GM13977 (cell line): ENCODE measurements around the gene KIF27.

ENCODE experiments used
- DNase-seq: peaks from one replicate; pipeline ENCODE4 v3.0.0; 2012; ENCODE audit warnings: low spot score
- CTCF ChIP-seq: IDR thresholded peaks from 2 replicates; pipeline ENCODE4 v1.5.1; 2012; ENCODE audit warnings: mild to moderate bottlenecking, control low read depth; ENCODE audit not compliant: insufficient read depth; ENCODE audit errors: extremely low read depth, missing control alignments
- in situ Hi-C: fragments of 300-500 bp; cut with MboI; formaldehyde crosslinking; loops from one replicate; pipeline ENCODE4 v1.12.0; 2022; ENCODE audit warnings: low sequenced_read_pairs, low pct_unique_long_range_greater_than_20kb, mixed read lengths, inconsistent platforms; ENCODE audit not compliant: unreplicated experiment

Gene KIF27

GRCh38 chr9:83920927-83921707 lies at the start of gene KIF27:
KIF27 (minus strand) TSS chr9:83921432; CDS start chr9:83915591, 5,841 bp downstream.
- TF ChIP-seq CTCF: peak; percentile 39
- DNase-seq: peak; percentile 95
- in situ Hi-C loops: loop anchor here (25.0 kb wide), 1 partner anchor 584 kb away; no protein-coding TSS in a partner anchor

- in situ Hi-C loops: no loop called here
- no peak for DNase-seq
- TF ChIP-seq CTCF: no peak
Observed at GRCh38 chr9:83969602-83970001, 48.4 kb upstream of the KIF27 start.

- DNase-seq: no peak
- TF ChIP-seq CTCF: no peak
Observed at GRCh38 chr9:83967073-83967472, 45.8 kb upstream of the KIF27 start.

GRCh38 chr9:83966209-83966582 lies 45.0 kb upstream of the KIF27 start:
- DNase-seq: no peak
- in situ Hi-C loops: no loop called here
- no peak for TF ChIP-seq CTCF

More at GRCh38 chr9:83967073-83967472, 45.8 kb upstream of the KIF27 start:
- in situ Hi-C loops: no loop called here

- no peak for DNase-seq
- TF ChIP-seq CTCF: no peak
- in situ Hi-C loops: no loop called here
Observed at GRCh38 chr9:83965350-83966208, 44.3 kb upstream of the KIF27 start.

- no peak for DNase-seq
Observed at GRCh38 chr9:83964973-83965349, 43.7 kb upstream of the KIF27 start.

More at GRCh38 chr9:83964973-83965349, 43.7 kb upstream of the KIF27 start:
- no peak for TF ChIP-seq CTCF
- in situ Hi-C loops: no loop called here
